ENCODE measurements around the gene KIF25.

The KIF25 gene

DNA sequence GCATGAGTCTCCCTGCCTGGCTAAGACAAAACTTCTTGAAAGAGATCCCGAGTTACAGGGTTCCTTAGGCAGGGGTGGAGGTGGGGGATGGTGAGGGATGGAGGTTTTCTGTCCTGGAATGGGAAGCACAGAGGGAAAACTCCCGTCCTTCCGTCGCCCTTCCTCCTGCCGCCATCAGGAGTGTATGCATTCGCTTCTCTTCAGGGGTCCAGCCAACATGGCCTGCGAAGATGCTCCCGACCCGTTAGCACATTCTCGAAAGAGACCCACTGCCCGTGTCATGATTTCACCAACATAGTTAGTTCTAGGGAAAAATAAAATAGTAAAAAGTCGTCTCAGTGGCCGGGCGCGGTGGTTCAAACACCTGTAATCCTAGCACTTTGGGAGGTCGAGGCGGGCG lies 37.1 kb downstream of the KIF25 start:
- peak overlapping the region; percentile 91 for H3K27ac ChIP-seq
- TF ChIP-seq, protein P1, sequence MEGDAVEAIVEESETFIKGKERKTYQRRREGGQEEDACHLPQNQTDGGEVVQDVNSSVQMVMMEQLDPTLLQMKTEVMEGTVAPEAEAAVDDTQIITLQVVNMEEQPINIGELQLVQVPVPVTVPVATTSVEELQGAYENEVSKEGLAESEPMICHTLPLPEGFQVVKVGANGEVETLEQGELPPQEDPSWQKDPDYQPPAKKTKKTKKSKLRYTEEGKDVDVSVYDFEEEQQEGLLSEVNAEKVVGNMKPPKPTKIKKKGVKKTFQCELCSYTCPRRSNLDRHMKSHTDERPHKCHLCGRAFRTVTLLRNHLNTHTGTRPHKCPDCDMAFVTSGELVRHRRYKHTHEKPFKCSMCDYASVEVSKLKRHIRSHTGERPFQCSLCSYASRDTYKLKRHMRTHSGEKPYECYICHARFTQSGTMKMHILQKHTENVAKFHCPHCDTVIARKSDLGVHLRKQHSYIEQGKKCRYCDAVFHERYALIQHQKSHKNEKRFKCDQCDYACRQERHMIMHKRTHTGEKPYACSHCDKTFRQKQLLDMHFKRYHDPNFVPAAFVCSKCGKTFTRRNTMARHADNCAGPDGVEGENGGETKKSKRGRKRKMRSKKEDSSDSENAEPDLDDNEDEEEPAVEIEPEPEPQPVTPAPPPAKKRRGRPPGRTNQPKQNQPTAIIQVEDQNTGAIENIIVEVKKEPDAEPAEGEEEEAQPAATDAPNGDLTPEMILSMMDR (conservative IDR thresholded peaks at IDR 0.05), result no peak

DNA sequence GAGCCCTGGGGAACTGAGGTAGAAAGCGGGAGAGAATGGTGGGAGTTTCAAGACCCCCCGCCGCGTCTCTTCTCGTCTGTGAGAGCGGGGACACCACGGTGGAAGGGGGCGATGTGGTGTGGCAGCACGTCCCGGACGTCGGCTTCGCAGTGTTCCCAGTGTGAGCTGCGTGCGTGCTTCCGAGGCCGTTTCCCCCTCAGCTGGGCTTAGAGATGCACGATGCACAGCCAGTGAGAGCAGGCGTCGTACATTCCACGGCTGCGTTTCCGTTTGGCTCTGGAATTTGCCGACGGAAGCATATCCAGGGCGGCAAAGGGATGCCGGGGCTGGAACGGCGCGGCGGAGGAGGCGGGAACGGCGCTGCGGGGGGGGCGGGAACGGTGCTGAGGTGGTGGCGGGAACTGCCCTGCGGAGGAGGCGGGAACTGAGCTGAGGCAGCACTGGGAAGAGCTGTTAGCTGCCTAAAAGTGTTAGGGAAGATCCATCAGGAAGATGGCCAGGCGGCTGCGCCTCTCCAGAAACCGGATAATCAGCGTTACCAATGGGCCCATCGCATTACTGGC lies 37.7 kb downstream of the KIF25 start:
- TF ChIP-seq, protein P1 (conservative IDR thresholded peaks at IDR 0.05), result no peak
- peak overlapping the region; percentile 91 for H3K27ac ChIP-seq

DNA sequence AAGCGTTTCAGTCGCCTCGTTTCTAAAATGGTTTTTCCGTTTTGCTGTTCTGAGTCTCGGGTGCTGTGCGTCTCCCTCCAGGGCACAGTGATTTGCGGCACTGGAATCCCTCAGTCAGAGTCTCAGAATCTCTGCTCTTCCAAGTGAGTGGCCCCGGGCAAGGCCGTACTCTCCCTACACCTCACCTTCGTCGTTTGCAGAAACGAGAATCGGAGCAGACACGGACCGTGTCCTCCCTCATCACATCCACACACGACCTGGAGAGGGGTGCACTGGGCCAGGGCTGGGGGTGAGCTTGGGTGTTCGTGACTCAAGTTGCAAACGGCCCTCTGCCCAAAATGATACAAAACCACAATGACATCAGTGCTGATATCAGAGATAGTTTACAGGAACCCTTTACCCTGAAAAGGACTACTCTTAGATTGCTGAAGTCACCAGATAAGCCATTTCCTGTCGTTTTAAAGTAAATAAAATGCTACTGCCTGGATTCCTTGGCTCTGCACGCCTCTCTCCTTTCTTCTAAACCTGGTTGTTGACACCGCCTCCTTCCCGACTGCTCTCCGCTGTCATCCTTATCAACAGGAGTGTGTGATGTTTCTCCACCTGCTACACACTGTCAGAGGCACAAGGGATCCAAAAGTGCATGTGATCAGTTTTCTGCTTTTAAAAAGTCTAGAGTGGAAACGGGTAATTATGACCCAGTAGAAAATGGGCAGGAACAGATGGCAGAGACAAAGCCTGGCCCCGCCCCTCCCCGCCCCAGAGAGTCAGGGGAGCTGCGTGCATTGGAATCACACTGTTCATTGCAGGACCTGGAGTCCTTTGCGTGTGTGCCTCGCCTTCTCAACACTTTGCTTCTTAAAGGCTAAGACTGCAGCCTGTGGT lies 38.4 kb downstream of the KIF25 start:
- peak overlapping the region; percentile 91 for H3K27ac ChIP-seq
- TF ChIP-seq, protein P1 (conservative IDR thresholded peaks at IDR 0.05), result no peak

DNA sequence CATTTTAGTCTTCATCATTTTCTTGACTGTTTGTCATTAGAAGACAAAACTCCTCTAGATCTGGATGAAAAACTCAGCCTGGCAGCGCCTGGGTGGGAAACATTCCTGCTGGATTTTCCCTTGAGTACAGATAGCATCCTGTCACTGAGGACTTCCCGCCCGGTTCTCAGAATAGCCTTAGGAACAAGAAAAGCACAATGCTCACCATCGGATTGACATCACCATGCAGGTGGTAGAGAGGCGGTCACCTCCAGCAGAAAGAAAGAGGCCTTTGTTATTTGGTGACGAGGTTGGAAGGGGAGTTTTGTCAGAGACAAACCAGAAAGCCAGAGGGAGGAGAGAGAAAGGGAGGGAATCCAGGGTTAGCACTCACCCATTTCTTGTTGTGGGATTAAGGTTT lies 39.8 kb downstream of the KIF25 start:
- H3K27ac ChIP-seq, result peak overlapping the region; percentile 91
- TF ChIP-seq, protein P1 (conservative IDR thresholded peaks at IDR 0.05), result no peak

DNA sequence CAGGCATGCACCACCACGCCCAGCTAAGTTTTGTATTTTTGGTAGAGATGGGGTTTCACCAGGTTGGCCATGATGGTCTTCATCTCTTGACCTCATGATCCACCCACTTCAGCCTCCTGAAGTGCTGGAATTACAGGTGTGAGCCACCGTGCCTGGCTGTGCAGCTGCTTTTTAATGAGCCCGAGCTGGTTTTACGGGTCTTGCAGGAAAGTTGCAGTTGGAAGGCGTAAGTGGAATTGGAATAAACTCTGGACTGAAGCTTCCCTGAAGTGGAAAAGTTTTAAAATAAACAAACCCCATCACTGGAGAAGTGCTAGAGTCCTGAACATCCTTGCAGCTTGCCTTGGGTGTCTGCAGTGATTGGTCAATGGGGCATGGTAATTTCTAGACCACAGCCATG lies 40.4 kb downstream of the KIF25 start:
- TF ChIP-seq, protein P1 (conservative IDR thresholded peaks at IDR 0.05), result no peak
- H3K27ac ChIP-seq, result peak overlapping the region; percentile 91; the same call in 1 of the 2 replicates

DNA sequence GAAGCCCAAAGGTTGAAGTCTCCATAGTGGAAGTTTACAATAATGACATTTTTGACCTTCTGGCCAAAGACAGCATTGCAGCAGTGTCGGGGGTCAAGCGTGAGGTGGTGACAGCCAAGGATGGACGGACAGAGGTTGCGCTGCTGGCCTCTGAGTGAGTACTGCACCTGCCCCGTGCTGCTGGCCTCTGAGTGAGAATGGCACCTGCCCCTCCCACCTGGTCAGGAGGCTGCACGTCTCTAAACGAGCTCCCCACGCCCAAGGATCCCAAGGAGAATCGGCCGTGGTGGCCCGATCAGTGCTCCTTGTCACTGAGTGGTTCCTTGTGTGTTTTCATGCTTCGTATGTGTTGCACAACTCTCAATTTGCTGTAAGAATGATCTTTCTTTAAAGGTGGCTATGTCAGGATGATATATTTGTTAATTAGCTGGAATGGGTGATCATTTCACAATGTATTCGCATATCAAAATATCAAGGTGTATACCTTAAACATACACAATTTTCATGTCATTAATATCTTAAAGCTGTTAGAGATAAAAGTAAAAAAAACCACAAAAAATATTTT lies 41.2 kb downstream of the KIF25 start:
- TF ChIP-seq, protein P1 (conservative IDR thresholded peaks at IDR 0.05), result no peak
- H3K27ac ChIP-seq, result no peak overlapping the region

DNA sequence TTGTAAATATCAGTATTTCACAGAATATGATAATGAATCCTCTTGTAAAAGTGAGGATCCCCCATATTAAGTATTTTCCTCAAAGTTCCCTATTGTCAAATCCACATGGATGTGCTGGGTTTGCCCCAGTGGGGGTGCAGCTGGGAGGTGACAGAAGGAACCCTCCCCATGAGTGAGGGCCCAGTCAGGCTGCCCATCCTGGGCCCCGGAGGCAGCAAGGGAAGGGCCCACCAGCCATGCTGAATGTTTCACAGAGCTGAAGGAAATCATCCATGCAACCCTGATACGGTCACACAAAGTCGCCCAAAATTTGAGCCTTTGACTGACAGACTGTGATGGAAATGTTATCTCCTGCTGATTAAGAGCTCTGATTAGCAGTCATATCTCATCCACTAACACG lies 41.8 kb downstream of the KIF25 start:
- TF ChIP-seq, protein P1 (conservative IDR thresholded peaks at IDR 0.05), result no peak
- H3K27ac ChIP-seq, result no peak overlapping the region

Data from VCaP (cell line).